Measurements from ENCODE around the gene RNF43.

DNA sequence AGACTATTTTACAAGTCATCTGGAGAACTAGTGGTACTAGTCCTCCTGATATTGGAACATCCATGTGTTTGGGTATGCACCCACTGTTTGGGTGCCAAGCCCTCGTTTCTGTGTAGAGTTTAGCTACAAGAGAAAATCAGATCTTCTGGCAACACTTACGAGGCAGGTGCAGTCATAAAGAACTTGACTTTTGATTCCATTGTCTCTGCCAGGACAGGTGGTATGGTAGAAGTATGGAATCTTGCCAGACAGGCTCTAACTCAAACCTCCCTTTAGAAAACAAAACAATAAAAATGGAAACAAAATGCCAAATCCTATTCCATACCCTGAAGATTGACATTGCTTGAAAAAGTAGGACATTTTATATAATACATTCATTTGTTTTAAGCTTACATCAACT is 16.0 kb downstream of the RNF43 start:
- TF ChIP-seq CTCF (IDR thresholded peaks at IDR 0.05) (no peak), POLR2A (IDR thresholded peaks at IDR 0.05) (no peak)

Measured in body of pancreas (tissue), 4 donors.